RWPE1 (cell line): ENCODE measurements around the gene SLC22A4.

Source experiments
- CTCF ChIA-PET: fragments of 350-600 bp; sonication (Branson Sonifier 250); formaldehyde crosslinking; extraction: SDS; loops from one replicate; lab custom pipeline; 2021; lab: Yijun Ruan, JAX
- POLR2A ChIA-PET: fragments of 400-600 bp; formaldehyde crosslinking; extraction: SDS; loops from one replicate; lab custom pipeline; 2020; ENCODE audit warnings: antibody characterized with exemption; ENCODE audit not compliant: low non-redundant PET; lab: Yijun Ruan, JAX
- DNase-seq: peaks from one replicate; pipeline ENCODE4 v3.0.0; 2012; ENCODE audit warnings: low spot score
- H3K27ac ChIP-seq: fragments of 450-650 bp; 2 replicates; pipeline ENCODE4 v1.5.1; 2017
- TF ChIP-seq, protein P1 (sequence below): fragments of 450-650 bp; conservative IDR thresholded peaks from 2 replicates; pipeline ENCODE4 v1.5.1; 2017; ENCODE audit warnings: low read depth, mild to moderate bottlenecking

The SLC22A4 gene

DNA sequence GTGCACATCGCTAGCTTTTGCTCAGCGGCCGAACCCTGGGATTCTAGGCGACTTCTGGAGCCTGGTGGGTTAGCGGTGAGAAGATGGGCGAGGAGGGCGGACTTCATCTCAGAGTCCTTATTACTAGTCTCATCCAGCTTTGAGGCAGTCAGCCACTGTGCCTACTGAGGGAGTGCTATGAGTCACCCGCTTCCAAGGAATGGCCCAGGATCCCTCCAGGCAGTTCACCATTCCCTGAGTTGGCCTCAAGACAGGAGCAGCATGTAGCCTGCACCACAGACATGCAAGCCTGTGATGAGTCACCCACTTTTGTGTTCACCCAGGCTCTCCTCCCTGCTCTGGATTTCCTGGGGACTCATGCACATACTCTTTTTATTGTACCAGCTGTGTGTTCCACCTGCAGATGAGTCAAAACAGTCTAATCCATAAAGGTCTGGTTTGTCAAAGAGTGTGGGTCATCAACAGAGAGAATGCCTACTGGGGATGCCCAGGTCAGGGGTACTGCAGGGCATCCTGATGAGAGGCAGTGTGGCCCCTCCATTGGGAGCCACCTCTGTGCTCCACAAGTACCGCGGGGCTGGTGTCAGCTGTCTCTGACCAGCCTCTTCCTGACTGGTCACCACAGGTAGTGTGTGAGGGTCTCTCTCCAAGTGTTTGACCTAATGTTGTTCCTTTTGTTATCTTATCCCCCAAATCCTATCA lies 95.5 kb downstream of the SLC22A4 start:
- ChIA-PET CTCF (interaction anchor here (0.6 to 2.8 kb wide), 5 partner anchors 21 to 137 kb away, joined by 3 to 15 read pairs (median 5); no protein-coding TSS in a partner anchor), POLR2A (interaction anchor here (0.8 to 0.9 kb wide), 2 partner anchors 20 to 22 kb away, joined by 3 read pairs; no protein-coding TSS in a partner anchor)
- H3K27ac ChIP-seq: peak overlapping the region; percentile 96
- TF ChIP-seq, protein P1, sequence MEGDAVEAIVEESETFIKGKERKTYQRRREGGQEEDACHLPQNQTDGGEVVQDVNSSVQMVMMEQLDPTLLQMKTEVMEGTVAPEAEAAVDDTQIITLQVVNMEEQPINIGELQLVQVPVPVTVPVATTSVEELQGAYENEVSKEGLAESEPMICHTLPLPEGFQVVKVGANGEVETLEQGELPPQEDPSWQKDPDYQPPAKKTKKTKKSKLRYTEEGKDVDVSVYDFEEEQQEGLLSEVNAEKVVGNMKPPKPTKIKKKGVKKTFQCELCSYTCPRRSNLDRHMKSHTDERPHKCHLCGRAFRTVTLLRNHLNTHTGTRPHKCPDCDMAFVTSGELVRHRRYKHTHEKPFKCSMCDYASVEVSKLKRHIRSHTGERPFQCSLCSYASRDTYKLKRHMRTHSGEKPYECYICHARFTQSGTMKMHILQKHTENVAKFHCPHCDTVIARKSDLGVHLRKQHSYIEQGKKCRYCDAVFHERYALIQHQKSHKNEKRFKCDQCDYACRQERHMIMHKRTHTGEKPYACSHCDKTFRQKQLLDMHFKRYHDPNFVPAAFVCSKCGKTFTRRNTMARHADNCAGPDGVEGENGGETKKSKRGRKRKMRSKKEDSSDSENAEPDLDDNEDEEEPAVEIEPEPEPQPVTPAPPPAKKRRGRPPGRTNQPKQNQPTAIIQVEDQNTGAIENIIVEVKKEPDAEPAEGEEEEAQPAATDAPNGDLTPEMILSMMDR: no peak
- peak; percentile 100 for DNase-seq

DNA sequence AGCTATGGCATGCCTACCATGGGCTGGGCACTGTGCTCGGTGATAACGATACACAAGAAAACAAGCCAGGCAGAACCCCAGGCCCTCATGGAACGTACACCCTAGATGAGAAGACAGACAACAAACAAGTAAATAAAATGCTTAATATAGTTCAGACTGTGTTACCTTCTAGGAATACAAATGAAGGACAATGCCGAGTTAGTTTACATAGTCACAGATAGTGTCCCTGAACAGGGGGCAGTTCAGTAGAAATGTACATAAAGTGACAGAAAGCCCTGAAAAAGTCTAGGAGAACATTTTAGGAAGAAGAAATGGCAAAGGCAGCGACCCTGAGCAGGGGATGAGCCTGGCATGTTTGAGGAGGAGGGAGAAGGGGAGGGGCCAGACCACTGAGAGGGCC lies 97.1 kb downstream of the SLC22A4 start:
- no peak overlapping the region for H3K27ac ChIP-seq
- ChIA-PET POLR2A (no interaction called here), CTCF (interaction anchor here (2.8 kb wide), 1 partner anchor 20 kb away, joined by 15 read pairs; no protein-coding TSS in a partner anchor)
- DNase-seq: no peak
- TF ChIP-seq, protein P1: no peak

DNA sequence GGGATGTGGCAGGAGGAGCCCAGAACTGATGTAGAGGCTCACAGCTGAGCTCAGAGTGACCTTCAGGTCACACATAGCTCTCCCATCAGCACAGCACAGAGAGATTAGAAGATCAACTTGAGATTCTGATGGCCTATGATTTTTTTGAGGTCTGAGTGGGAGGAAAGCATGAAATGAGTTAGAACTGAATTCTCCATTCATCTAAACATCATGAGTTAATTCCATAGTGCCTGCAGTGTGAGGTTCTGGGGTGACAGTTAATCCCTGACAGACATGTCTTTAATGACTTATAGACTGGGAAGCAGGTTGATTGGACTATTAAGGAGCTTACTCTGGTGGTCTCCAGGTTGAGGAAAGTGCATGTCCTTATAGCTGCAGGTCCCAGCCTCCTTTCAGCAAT lies 97.7 kb downstream of the SLC22A4 start:
- CTCF ChIA-PET: interaction anchor here (2.8 kb wide), 1 partner anchor 19 kb away, joined by 15 read pairs; no protein-coding TSS in a partner anchor
- POLR2A ChIA-PET: no interaction called here

DNA sequence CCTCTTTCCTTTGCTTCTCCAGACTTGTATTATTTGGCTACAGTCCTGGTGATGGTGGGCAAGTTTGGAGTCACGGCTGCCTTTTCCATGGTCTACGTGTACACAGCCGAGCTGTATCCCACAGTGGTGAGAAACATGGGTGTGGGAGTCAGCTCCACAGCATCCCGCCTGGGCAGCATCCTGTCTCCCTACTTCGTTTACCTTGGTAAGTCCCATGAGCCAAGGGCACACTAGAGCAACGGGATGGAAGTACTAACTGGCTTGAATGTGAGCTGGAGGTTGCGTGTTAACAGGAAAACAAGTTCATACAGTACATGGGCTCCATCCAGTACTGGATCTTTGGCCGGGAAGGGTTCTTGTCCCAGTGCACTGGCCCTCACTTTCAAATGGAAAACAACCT lies 98.2 kb downstream of the SLC22A4 start:
- TF ChIP-seq, protein P1: no peak
- DNase-seq: no peak
- ChIA-PET CTCF (no interaction called here), POLR2A (no interaction called here)
- H3K27ac ChIP-seq: no peak overlapping the region

More for the DNA sequence above, 97.7 kb downstream of the SLC22A4 start:
- H3K27ac ChIP-seq: no peak overlapping the region
- TF ChIP-seq, protein P1: no peak
- no peak for DNase-seq

DNA sequence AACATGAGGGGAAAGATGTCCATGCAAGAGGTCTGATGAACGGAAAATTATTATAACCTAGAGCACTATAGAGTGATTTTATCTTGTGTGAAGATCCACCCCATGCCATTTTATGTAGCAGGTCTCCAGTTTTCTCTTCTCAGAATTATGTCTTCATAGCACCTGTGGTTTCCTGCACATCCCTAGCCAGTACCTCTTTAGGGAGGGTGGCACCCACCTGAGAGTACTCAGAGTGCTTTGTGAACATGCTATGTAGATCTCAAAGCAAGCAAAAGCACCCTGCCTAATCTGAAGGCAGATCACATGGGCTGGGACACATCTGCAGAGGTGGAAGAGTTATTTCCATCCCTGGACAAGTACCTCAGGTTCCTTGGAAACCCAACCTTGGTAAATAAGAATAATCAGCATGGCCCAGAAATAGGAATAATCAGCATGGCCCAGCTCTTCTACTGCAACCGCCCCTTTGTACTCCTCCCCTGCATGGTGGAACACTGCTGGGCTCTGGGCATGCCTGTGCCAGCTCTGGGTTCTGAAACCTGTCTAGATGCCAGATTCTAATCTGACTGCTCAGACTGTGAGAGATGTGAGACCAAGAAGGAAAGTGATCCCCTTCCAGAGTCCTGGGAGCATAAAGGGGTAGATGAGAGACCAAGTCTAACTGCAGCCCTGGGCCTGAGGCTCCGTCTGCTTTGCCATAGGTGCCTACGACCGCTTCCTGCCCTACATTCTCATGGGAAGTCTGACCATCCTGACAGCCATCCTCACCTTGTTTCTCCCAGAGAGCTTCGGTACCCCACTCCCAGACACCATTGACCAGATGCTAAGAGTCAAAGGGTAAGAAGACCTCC lies 99.0 kb downstream of the SLC22A4 start:
- DNase-seq: no peak
- ChIA-PET CTCF (no interaction called here), POLR2A (no interaction called here)
- TF ChIP-seq, protein P1: no peak
- peak overlapping the region; percentile 70 for H3K27ac ChIP-seq
